K562 (cell line): ENCODE measurements around the gene RGS6. TPM values are rescaled to one million over a fixed set of nuclear protein-coding genes. Genes with fewer than 3 reads are reported as not detected.

ENCODE experiments used
- ATAC-seq: fragments of 200-7000 bp; cut with Tn5 transposase; 3 replicates; pipeline ENCODE4 v1.9.1; 2020; ENCODE audit warnings: moderate library complexity
- BruUV-seq: library from RNA; stranded (reverse); fragments of 400-500 nt; replicated peaks from 2 replicates; lab custom pipeline; 2021; lab: Mats Ljungman, UMichigan
- CTCF ChIA-PET: fragments of 300-600 bp; formaldehyde crosslinking; extraction: SDS; loops from one replicate; lab custom pipeline; 2021; ENCODE audit warnings: low intra/inter-chr PET ratio; lab: Yijun Ruan, JAX
- POLR2A ChIA-PET: fragments of 300-600, 350-650 bp; sonication (Branson Sonifier 250); formaldehyde crosslinking; extraction: SDS; loops from one replicate; lab custom pipeline; 2021; ENCODE audit warnings: antibody characterized with exemption, inconsistent platforms; lab: Yijun Ruan, JAX
- DNase-seq, 4 experiments: peaks; one replicate each; pipeline versions ENCODE4 v3.0.0 to v3.0.0-alpha.2; 2011 to 2018; ENCODE audit warnings: low spot score in 3 of 4, mixed read lengths in 3 of 4; ENCODE audit errors: extremely low read depth in 1 of 4
- FAIRE-seq: peaks from 2 replicates; lab custom pipeline; 2011; peaks lifted over from hg19 to GRCh38; lab: Jason Lieb, UNC
- H2AFZ ChIP-seq: 2 replicates; pipeline ENCODE4 v1.6.0; 2011; ENCODE audit warnings: low read depth, low read length, control low read depth, inconsistent platforms
- H3K27ac ChIP-seq: fragments of 200-600 bp; 3 replicates; pipeline ENCODE4 v1.8.0; 2011; ENCODE audit warnings: low read depth, mild to moderate bottlenecking, control low read depth, inconsistent platforms, low read length, moderate library complexity, mixed read lengths; ENCODE audit errors: extremely low read depth
- H3K27me3 ChIP-seq, 2 experiments: fragments of 300-600 bp in 1 of 2; 2 replicates in 1 of 2; 3 replicates in 1 of 2; pipeline versions ENCODE4 v1.6.0 to v1.8.0; 2011; ENCODE audit warnings: inconsistent platforms in 2 of 2, low read length in 2 of 2, mild to moderate bottlenecking in 1 of 2, mixed read lengths in 1 of 2, moderate library complexity in 1 of 2; ENCODE audit not compliant: control insufficient read depth in 2 of 2, insufficient read depth in 2 of 2
- H3K36me3 ChIP-seq: fragments of 300-600 bp; 3 replicates; pipeline ENCODE4 v1.8.0; 2011; ENCODE audit warnings: mild to moderate bottlenecking, low read length, inconsistent platforms; ENCODE audit not compliant: control insufficient read depth, insufficient read depth
- H3K4me1 ChIP-seq, 2 experiments: fragments of 200-600 bp in 1 of 2; replicated peaks in 1 of 2; 2 replicates in 1 of 2; 3 replicates in 1 of 2; pipeline versions ENCODE4 v1.5.1 to v1.8.0; 2011; ENCODE audit warnings: inconsistent platforms in 2 of 2, low read length in 2 of 2, mild to moderate bottlenecking in 1 of 2, mixed read lengths in 1 of 2, moderate library complexity in 1 of 2; ENCODE audit not compliant: control insufficient read depth in 2 of 2, insufficient read depth in 2 of 2
- H3K4me2 ChIP-seq: 2 replicates; pipeline ENCODE4 v1.6.1; 2011; ENCODE audit warnings: low read length, control low read depth, inconsistent platforms, mixed read lengths; ENCODE audit not compliant: insufficient read depth
- H3K4me3 ChIP-seq: fragments of 200-600 bp; sonication (generic), shearing (Covaris generic); 2 replicates; pipeline ENCODE4 v1.5.1; 2016; ENCODE audit warnings: control low read depth, inconsistent platforms
- H3K79me2 ChIP-seq: fragments of 200-600 bp; 3 replicates; pipeline ENCODE4 v1.8.0; 2011; ENCODE audit warnings: low read length, inconsistent platforms; ENCODE audit not compliant: control insufficient read depth, insufficient read depth
- H3K9ac ChIP-seq, 2 experiments: 2 replicates each; pipeline versions ENCODE4 v1.6.0 to v1.6.1; 2011; ENCODE audit warnings: low read depth in 2 of 2, low read length in 2 of 2, control low read depth in 1 of 2, inconsistent platforms in 1 of 2, mild to moderate bottlenecking in 1 of 2, mixed read lengths in 1 of 2; ENCODE audit not compliant: insufficient read depth in 1 of 2
- H3K9me1 ChIP-seq: one replicate; pipeline ENCODE4 v1.6.0; 2011; ENCODE audit warnings: inconsistent platforms, mild to moderate bottlenecking, low read length, moderate library complexity; ENCODE audit not compliant: control insufficient read depth, insufficient read depth
- H3K9me3 ChIP-seq: replicated peaks from 2 replicates; pipeline ENCODE4 v1.5.1; 2011; ENCODE audit warnings: low read depth, low read length, inconsistent platforms; ENCODE audit not compliant: control insufficient read depth, insufficient read depth
- H4K20me1 ChIP-seq: replicated peaks from 2 replicates; pipeline ENCODE4 v1.6.1; 2011; ENCODE audit warnings: low read length, inconsistent platforms, mixed read lengths; ENCODE audit not compliant: control insufficient read depth, insufficient read depth
- CBX8 ChIP-seq: fragments of 200-600 bp; sonication (generic); IDR thresholded peaks from 2 replicates; pipeline ENCODE4 v1.6.1; 2012; ENCODE audit warnings: borderline replicate concordance, mixed run types, low read depth, mild to moderate bottlenecking, moderate library complexity, mixed read lengths, low read length, control low read depth, inconsistent platforms; ENCODE audit not compliant: poor library complexity, severe bottlenecking; ENCODE audit errors: extremely low read depth
- ZNF224 ChIP-seq: sonication (generic); formaldehyde crosslinking; IDR thresholded peaks from 2 replicates; pipeline ENCODE4 v1.8.0; 2022; ENCODE audit warnings: mild to moderate bottlenecking, missing genetic modification reagents
- ZNF316 ChIP-seq: fragments of 450-650 bp; IDR thresholded peaks from 2 replicates; pipeline ENCODE4 v1.6.1; 2016
- WGBS: fragments of 100-300 bp; shearing (Covaris generic); methylation state at CpG from one replicate; pipeline ENCODE4 v1.1.6; 2016; ENCODE audit warnings: low coverage, mixed read lengths; ENCODE audit not compliant: insufficient coverage; ENCODE audit errors: missing lambda C conversion rate; 5-methylcytosine and 5-hydroxymethylcytosine counted together
- in situ Hi-C: fragments of 300-500 bp; cut with MboI; formaldehyde crosslinking; loops from 4 replicates; pipeline ENCODE4 v1.15.0; 2018; ENCODE audit warnings: inconsistent platforms, mixed read lengths
- intact Hi-C: fragments of 100-400 bp; cut with micrococcal nuclease; formaldehyde crosslinking; loops from 2 replicates; pipeline ENCODE4 v1.14.2; 2022
- polyA plus RNA-seq, 8 experiments: library from polyadenylated mRNA; depleted of rRNA in 4 of 8; stranded (reverse) in 5 of 8; unstranded in 3 of 8; fragments of >200 nt; fragmentation: Nextera tagmentation in 2 of 8; fragmentation: Illumina TruSeq in 1 of 8; extraction: Ambion mirVana in 2 of 8; extraction: Trizol in 1 of 8; gene quantifications; 2 replicates each; pipeline versions ENCODE4 v1.2.1 to v1.2.3, GENCODE V29; 2011 to 2014; ENCODE audit warnings: inconsistent platforms in 1 of 8, missing spikeins in 1 of 8
- total RNA-seq, 7 experiments: library from RNA; depleted of rRNA in 6 of 7; stranded (reverse); fragments of >200 nt in 6 of 7; fragmentation: Illumina TruSeq in 2 of 7; extraction: Trizol in 2 of 7; gene quantifications; 2 replicates each; pipeline versions ENCODE4 v1.2.1 to v1.2.3, GENCODE V29; 2011 to 2021; ENCODE audit warnings: low replicate concordance in 1 of 7
- TF ChIP-seq, protein P1 (sequence below), 2 experiments: fragments of 450-650 bp; IDR thresholded peaks; 2 replicates each; pipeline ENCODE4 v1.6.1; 2018; ENCODE audit warnings: mild to moderate bottlenecking in 2 of 2, low read depth in 1 of 2; ENCODE audit not compliant: partially characterized antibody in 2 of 2
- TF ChIP-seq, protein P2 (sequence below): fragments of 250-450 bp; sonication (Bioruptor Pico); IDR thresholded peaks from 2 replicates; pipeline ENCODE4 v1.4.0; 2020

The RGS6 gene
- total and polyA plus RNA-seq, 9 of the 15 experiments (the other 6 are each of a cell fraction or from before 2014, with no cell fraction given) = not detected

DNA sequence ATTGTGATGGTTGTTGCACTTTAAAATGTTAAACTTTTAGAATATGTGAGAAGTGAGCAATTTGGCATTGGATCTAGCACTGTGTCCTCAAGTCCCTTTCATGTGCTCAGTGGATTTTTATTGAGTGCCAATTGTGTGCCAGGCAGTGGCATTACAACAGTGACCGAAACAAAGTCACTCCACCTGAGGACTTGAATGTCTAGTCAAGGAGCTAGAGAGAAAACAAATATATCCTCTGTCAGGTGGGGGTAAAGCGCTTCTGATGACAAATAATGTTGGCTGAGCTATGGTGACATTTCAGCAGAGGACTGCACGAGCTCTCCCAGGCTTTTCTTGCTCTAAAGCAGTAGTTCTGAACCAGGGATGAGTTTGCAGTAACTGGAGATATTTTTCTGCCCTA lies 240.4 kb downstream of the RGS6 start:
- intact Hi-C loops = no loop called here

DNA sequence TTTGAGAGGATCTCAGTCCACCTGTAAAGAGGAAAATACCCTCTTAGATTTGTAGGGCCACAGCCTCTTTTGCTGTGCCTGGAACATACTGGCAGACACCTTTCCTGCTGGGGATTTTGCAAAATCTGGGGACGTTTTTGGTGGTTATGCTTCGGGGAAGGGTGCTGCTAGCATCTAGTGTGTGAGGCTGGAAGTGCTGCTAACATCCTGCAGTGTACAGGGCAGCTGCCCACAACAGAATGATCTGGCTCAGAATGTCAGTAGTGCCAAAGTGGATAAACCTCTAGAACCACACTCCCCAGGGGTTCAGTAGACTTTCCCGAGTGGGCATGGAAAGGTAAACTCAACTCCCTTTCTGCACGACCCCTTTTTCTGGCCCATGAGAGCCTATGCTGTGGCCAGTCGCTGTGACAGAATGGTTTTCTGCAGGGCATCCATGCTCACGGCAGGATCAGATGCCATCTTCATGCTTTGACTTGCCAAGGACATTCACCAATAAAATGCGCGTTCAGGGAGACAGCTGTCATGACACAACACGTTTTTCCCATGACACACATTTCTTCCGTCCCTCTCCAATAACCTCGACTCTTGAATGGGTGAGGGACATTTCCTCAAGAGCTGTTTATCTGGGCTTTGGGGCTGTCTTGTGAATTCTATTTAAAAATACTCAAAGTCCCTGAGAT lies 240.9 kb downstream of the RGS6 start:
- H3K27ac ChIP-seq = no peak overlapping the region
- no peaks in the 10 kb centered on the region for H3K9me1 ChIP-seq
- DNase-seq (no peak), FAIRE-seq (no peak), ATAC-seq (no peak)
- in situ Hi-C loops (no loop called here), intact Hi-C loops (no loop called here)
- H3K4me3 ChIP-seq = no peak overlapping the region
- H3K4me1 ChIP-seq = no peaks in the 10 kb centered on the region
- ChIA-PET POLR2A (no interaction called here), CTCF (no interaction called here)
- no peaks in the 10 kb centered on the region for H3K79me2 ChIP-seq
- TF ChIP-seq CBX8 = no peak
- TF ChIP-seq, protein P1, sequence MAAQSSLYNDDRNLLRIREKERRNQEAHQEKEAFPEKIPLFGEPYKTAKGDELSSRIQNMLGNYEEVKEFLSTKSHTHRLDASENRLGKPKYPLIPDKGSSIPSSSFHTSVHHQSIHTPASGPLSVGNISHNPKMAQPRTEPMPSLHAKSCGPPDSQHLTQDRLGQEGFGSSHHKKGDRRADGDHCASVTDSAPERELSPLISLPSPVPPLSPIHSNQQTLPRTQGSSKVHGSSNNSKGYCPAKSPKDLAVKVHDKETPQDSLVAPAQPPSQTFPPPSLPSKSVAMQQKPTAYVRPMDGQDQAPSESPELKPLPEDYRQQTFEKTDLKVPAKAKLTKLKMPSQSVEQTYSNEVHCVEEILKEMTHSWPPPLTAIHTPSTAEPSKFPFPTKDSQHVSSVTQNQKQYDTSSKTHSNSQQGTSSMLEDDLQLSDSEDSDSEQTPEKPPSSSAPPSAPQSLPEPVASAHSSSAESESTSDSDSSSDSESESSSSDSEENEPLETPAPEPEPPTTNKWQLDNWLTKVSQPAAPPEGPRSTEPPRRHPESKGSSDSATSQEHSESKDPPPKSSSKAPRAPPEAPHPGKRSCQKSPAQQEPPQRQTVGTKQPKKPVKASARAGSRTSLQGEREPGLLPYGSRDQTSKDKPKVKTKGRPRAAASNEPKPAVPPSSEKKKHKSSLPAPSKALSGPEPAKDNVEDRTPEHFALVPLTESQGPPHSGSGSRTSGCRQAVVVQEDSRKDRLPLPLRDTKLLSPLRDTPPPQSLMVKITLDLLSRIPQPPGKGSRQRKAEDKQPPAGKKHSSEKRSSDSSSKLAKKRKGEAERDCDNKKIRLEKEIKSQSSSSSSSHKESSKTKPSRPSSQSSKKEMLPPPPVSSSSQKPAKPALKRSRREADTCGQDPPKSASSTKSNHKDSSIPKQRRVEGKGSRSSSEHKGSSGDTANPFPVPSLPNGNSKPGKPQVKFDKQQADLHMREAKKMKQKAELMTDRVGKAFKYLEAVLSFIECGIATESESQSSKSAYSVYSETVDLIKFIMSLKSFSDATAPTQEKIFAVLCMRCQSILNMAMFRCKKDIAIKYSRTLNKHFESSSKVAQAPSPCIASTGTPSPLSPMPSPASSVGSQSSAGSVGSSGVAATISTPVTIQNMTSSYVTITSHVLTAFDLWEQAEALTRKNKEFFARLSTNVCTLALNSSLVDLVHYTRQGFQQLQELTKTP (IDR thresholded peaks at IDR 0.05; ENCODE audit: low read depth in 1 of 2, partially characterized antibody in 2 of 2) = no peak
- no peak for TF ChIP-seq ZNF316
- H3K9ac ChIP-seq = no peak overlapping the region
- no peak overlapping the region for H3K4me2 ChIP-seq
- no peak overlapping the region for H2AFZ ChIP-seq
- BruUV-seq = no TSS peak
- WGBS = 0% methylated on average over 7 of the region's 11 CpGs
- H3K36me3 ChIP-seq = no peaks in the 10 kb centered on the region
- no peaks in the 10 kb centered on the region for H4K20me1 ChIP-seq
- H3K27me3 ChIP-seq = no peaks in the 10 kb centered on the region
- H3K9me3 ChIP-seq = no peaks in the 10 kb centered on the region

More for the DNA sequence above, 240.4 kb downstream of the RGS6 start:
- 0% methylated on average over 3 of the region's 3 CpGs for WGBS
- Histone ChIP-seq H3K9me3 (no peaks in the 10 kb centered on the region), H3K27me3 (no peaks in the 10 kb centered on the region), H3K9ac (no peak overlapping the region), H3K4me2 (no peak overlapping the region), H3K79me2 (no peaks in the 10 kb centered on the region), H3K9me1 (no peaks in the 10 kb centered on the region), H3K4me3 (no peak overlapping the region), H4K20me1 (no peaks in the 10 kb centered on the region), H3K27ac (no peak overlapping the region), H3K36me3 (no peaks in the 10 kb centered on the region), H3K4me1 (no peaks in the 10 kb centered on the region), H2AFZ (no peak overlapping the region)
- ChIA-PET POLR2A (no interaction called here), CTCF (no interaction called here)
- no TSS peak for BruUV-seq
- in situ Hi-C loops = no loop called here
- DNase-seq = no peak
- FAIRE-seq = no peak
- no peak for ATAC-seq
- TF ChIP-seq ZNF224 (CRISPR knock-in tag) = no peak
- TF ChIP-seq, protein P2, sequence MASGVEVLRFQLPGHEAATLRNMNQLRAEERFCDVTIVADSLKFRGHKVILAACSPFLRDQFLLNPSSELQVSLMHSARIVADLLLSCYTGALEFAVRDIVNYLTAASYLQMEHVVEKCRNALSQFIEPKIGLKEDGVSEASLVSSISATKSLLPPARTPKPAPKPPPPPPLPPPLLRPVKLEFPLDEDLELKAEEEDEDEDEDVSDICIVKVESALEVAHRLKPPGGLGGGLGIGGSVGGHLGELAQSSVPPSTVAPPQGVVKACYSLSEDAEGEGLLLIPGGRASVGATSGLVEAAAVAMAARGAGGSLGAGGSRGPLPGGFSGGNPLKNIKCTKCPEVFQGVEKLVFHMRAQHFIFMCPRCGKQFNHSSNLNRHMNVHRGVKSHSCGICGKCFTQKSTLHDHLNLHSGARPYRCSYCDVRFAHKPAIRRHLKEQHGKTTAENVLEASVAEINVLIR = no peak
